Activated CD8-positive, alpha-beta memory T cell treated with anti-CD3 and anti-CD28 coated beads, Interleukin-2, amount 10 ng/mL, durations not matched to agents 7 days and 5 days (primary cell): ENCODE data around the gene SLC44A1. TPM values are rescaled to one million over a fixed set of nuclear protein-coding genes. Genes with fewer than 3 reads are reported as not detected.

Experiments
- ATAC-seq: fragments of 150-1000 bp; cut with Tn5 transposase; one replicate; pipeline ENCODE4 v1.10.0; 2021; ENCODE audit warnings: moderate library complexity
- CTCF ChIA-PET: fragments of 350-600 bp; sonication (Branson Sonifier 250); formaldehyde crosslinking; loops from one replicate; lab custom pipeline; 2021; ENCODE audit warnings: antibody characterized with exemption; lab: Charles Lee
- DNase-seq: peaks from one replicate; pipeline ENCODE4 v3.0.0-alpha.2; 2020
- H3K27ac Mint-ChIP-seq: one replicate; pipeline ENCODE4 v1.8.0; 2021; ENCODE audit warnings: mild to moderate bottlenecking, mixed read lengths
- H3K27me3 Mint-ChIP-seq: one replicate; pipeline ENCODE4 v1.8.0; 2021; ENCODE audit warnings: mixed read lengths
- H3K36me3 Mint-ChIP-seq: one replicate; pipeline ENCODE4 v1.8.0; 2021; ENCODE audit warnings: mild to moderate bottlenecking, mixed read lengths
- H3K4me1 Mint-ChIP-seq: one replicate; pipeline ENCODE4 v1.8.0; 2021; ENCODE audit warnings: mixed read lengths
- H3K4me3 Mint-ChIP-seq: one replicate; pipeline ENCODE4 v1.8.0; 2021; ENCODE audit warnings: mild to moderate bottlenecking, moderate library complexity, mixed read lengths
- H3K9me3 Mint-ChIP-seq: one replicate; pipeline ENCODE4 v1.8.0; 2022; ENCODE audit warnings: low read depth, mixed read lengths
- total RNA-seq, 2 experiments: library from RNA; stranded (reverse); gene quantifications; one replicate each; pipeline ENCODE4 v1.2.3, GENCODE V29; 2021

SLC44A1 gene
- total RNA-seq, 2 experiments from 2014 or later, result 4.9 to 10.3 TPM

GRCh38 chr9:105284463-105284862 is 40.0 kb downstream of the SLC44A1 start:
- no peak overlapping the region for H3K27ac Mint-ChIP-seq
- CTCF ChIA-PET, result no interaction called here

GRCh38 chr9:105286098-105286497 is 41.6 kb downstream of the SLC44A1 start:
- CTCF ChIA-PET, result interaction anchor here (0.8 kb wide), 1 partner anchor 11 kb away, joined by 3 read pairs; no protein-coding TSS in a partner anchor
- no peak overlapping the region for H3K27ac Mint-ChIP-seq
- no peak overlapping the region for H3K4me3 Mint-ChIP-seq
- no peak for DNase-seq
- no peaks in the 10 kb centered on the region for H3K9me3 Mint-ChIP-seq
- H3K4me1 Mint-ChIP-seq, result no peaks in the 10 kb centered on the region
- H3K27me3 Mint-ChIP-seq, result no peaks in the 10 kb centered on the region
- no peak for ATAC-seq
- H3K36me3 Mint-ChIP-seq, result no peaks in the 10 kb centered on the region

More at GRCh38 chr9:105284463-105284862, 40.0 kb downstream of the SLC44A1 start:
- DNase-seq (no peak), ATAC-seq (no peak)
- no peaks in the 10 kb centered on the region for H3K9me3 Mint-ChIP-seq
- H3K4me1 Mint-ChIP-seq, result no peaks in the 10 kb centered on the region
- H3K36me3 Mint-ChIP-seq, result no peaks in the 10 kb centered on the region
- no peaks in the 10 kb centered on the region for H3K27me3 Mint-ChIP-seq
- no peak overlapping the region for H3K4me3 Mint-ChIP-seq

DNA sequence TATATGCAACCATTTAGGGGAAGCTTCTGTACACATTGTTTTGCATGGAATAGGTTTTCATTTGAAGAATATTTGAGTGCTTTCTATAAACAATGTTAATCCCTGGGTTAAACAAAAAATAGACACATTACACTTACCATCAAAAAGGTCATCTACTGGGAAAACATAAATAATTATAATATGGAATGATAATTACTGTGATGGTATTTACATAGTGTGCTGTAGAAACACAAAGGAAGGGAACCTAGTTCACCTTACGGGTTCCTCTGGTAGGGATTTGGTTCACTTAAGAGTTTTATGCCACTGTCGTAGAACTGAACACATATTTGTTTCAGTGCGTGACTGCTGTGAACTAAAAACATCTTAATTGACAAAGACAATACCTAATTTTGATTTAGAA is 44.9 kb downstream of the SLC44A1 start:
- ATAC-seq (no peak), DNase-seq (no peak)
- no peaks in the 10 kb centered on the region for H3K9me3 Mint-ChIP-seq
- H3K36me3 Mint-ChIP-seq, result no peaks in the 10 kb centered on the region
- no peak overlapping the region for H3K4me3 Mint-ChIP-seq
- no peak overlapping the region for H3K27ac Mint-ChIP-seq
- H3K27me3 Mint-ChIP-seq, result no peaks in the 10 kb centered on the region
- peaks cover 2% of the 10 kb centered on the region for H3K4me1 Mint-ChIP-seq
- CTCF ChIA-PET, result no interaction called here

DNA sequence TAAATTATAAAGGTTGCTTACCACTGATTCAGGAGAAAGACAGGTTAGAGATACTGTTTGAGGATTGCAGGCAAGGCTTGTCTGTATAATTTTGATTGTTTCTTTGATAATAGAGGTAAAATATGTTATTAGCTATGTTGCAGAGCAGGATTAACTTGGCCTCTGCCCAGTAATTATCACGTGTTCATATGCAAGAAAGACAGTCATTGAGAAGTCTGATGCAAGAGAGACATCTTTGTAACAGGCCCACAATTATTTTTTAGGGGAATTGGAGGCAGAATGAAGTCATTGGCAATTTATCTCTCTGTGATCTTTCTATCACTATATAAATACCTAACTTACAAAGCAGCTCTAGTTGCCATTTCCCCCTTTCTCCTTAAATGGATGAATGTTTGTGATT is 46.0 kb downstream of the SLC44A1 start:
- H3K9me3 Mint-ChIP-seq, result no peaks in the 10 kb centered on the region
- CTCF ChIA-PET, result no interaction called here
- no peak overlapping the region for H3K27ac Mint-ChIP-seq
- DNase-seq (no peak), ATAC-seq (no peak)
- no peaks in the 10 kb centered on the region for H3K27me3 Mint-ChIP-seq
- no peaks in the 10 kb centered on the region for H3K36me3 Mint-ChIP-seq
- peaks cover 8% of the 10 kb centered on the region for H3K4me1 Mint-ChIP-seq
- no peak overlapping the region for H3K4me3 Mint-ChIP-seq

- Mint-ChIP-seq H3K9me3 (no peaks in the 10 kb centered on the region), H3K36me3 (no peaks in the 10 kb centered on the region), H3K4me1 (peaks cover 8% of the 10 kb centered on the region)
Measured at GRCh38 chr9:105290954-105291353, 46.5 kb downstream of the SLC44A1 start.

GRCh38 chr9:105291422-105291859 is 47.0 kb downstream of the SLC44A1 start:
- DNase-seq (no peak), ATAC-seq (no peak)
- H3K4me1 Mint-ChIP-seq, result peaks cover 8% of the 10 kb centered on the region
- CTCF ChIA-PET, result no interaction called here
- H3K9me3 Mint-ChIP-seq, result no peaks in the 10 kb centered on the region
- H3K36me3 Mint-ChIP-seq, result no peaks in the 10 kb centered on the region
- H3K27ac Mint-ChIP-seq, result no peak overlapping the region
- H3K27me3 Mint-ChIP-seq, result no peaks in the 10 kb centered on the region
- no peak overlapping the region for H3K4me3 Mint-ChIP-seq

More at GRCh38 chr9:105290954-105291353, 46.5 kb downstream of the SLC44A1 start:
- no peak overlapping the region for H3K27ac Mint-ChIP-seq
- ATAC-seq (no peak), DNase-seq (no peak)
- no peaks in the 10 kb centered on the region for H3K27me3 Mint-ChIP-seq
- CTCF ChIA-PET, result no interaction called here
- no peak overlapping the region for H3K4me3 Mint-ChIP-seq

DNA sequence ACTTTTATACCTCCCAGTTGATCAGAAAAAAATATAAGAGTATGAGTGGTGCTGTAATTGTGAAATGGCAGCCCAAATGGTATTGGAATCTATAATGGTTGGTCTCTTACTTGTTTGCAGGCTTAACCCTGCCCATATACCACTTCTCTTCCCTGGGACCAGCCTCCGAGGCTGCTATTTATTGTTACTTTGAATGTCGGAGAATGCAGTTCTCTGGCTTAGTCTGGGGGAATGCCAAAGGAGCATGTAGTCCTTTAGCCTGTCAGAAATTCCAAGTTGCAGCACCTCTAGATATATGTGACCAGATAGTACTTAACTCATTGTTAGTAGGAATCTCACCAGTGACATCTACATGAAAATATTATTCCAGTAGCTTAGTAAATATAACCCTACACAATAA is 47.5 kb downstream of the SLC44A1 start:
- Mint-ChIP-seq H3K4me3 (no peak overlapping the region), H3K36me3 (no peaks in the 10 kb centered on the region), H3K27ac (no peak overlapping the region), H3K4me1 (peaks cover 9% of the 10 kb centered on the region), H3K27me3 (no peaks in the 10 kb centered on the region), H3K9me3 (no peaks in the 10 kb centered on the region)
- CTCF ChIA-PET, result no interaction called here
- ATAC-seq (no peak), DNase-seq (no peak)

GRCh38 chr9:105293408-105293807 is 49.0 kb downstream of the SLC44A1 start:
- CTCF ChIA-PET, result no interaction called here
- DNase-seq (no peak), ATAC-seq (no peak)
- H3K9me3 Mint-ChIP-seq, result no peaks in the 10 kb centered on the region
- no peaks in the 10 kb centered on the region for H3K27me3 Mint-ChIP-seq
- H3K27ac Mint-ChIP-seq, result no peak overlapping the region
- H3K36me3 Mint-ChIP-seq, result no peaks in the 10 kb centered on the region
- H3K4me3 Mint-ChIP-seq, result no peak overlapping the region
- peaks cover 11% of the 10 kb centered on the region for H3K4me1 Mint-ChIP-seq

DNA sequence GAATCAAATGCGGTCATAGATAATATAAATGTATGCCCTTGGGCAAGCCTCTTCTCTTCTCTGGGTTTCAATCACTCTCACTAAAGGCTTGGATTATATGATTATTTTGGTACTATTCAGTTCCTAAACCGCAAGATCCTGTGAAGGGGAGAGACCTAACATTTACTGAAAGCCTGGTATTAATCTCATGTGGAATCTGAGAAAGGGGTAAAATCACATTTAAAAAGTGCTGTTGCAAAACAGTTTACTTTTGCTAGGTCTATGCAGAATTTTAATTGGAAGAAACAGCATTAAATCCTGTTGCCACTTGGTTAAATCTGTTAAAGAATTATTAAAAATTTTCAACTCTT is 50.7 kb downstream of the SLC44A1 start:
- CTCF ChIA-PET, result no interaction called here
- DNase-seq (no peak), ATAC-seq (no peak)
- Mint-ChIP-seq H3K27ac (no peak overlapping the region), H3K4me3 (no peak overlapping the region), H3K4me1 (peaks cover 25% of the 10 kb centered on the region), H3K9me3 (no peaks in the 10 kb centered on the region), H3K36me3 (no peaks in the 10 kb centered on the region), H3K27me3 (no peaks in the 10 kb centered on the region)

DNA sequence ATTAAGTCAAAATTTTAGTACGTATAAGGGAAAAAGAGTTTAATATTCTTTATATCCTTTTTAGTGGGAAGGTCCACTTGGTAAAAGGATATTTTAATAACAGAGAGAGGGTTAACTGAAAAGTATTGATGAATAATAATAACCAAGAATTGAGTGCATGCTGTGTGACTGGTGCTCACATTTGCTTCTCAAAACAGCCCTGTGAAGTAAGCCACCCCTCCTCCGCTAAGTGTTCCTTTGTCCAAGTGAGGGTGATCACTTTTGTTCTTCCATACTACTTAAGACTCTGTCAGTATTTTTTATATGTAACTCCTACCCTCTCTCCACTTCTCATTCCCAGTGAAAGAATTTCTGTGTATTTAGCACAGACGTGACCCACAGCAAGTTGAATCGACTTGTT is 51.5 kb downstream of the SLC44A1 start:
- no peak for DNase-seq
- no peak overlapping the region for H3K4me3 Mint-ChIP-seq
- ATAC-seq, result no peak
- CTCF ChIA-PET, result no interaction called here
- H3K27ac Mint-ChIP-seq, result no peak overlapping the region
- no peaks in the 10 kb centered on the region for H3K9me3 Mint-ChIP-seq
- H3K36me3 Mint-ChIP-seq, result no peaks in the 10 kb centered on the region
- H3K27me3 Mint-ChIP-seq, result no peaks in the 10 kb centered on the region
- H3K4me1 Mint-ChIP-seq, result peaks cover 27% of the 10 kb centered on the region

DNA sequence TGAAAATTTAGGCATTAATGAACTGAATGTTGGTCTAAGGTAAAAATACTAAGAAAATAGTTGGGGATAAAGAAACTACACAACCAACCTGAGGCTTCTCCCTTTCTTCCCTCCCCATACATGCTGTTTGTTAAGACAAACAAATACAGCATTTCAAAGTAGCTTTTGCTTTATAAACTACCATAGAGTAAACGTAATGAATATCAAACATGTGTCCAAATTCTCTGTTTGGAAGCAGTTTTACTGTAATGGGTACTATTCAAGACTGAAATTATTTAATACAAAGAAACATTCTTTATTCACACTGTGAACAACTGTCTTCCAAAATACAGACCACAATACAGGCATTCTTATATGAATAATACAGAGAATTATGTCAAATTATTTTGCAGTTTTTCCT is 52.0 kb downstream of the SLC44A1 start:
- Mint-ChIP-seq H3K27ac (no peak overlapping the region), H3K9me3 (no peaks in the 10 kb centered on the region), H3K36me3 (no peaks in the 10 kb centered on the region), H3K4me3 (no peak overlapping the region), H3K27me3 (no peaks in the 10 kb centered on the region), H3K4me1 (peaks cover 27% of the 10 kb centered on the region)
- CTCF ChIA-PET, result no interaction called here
- DNase-seq, result no peak
- ATAC-seq, result no peak

DNA sequence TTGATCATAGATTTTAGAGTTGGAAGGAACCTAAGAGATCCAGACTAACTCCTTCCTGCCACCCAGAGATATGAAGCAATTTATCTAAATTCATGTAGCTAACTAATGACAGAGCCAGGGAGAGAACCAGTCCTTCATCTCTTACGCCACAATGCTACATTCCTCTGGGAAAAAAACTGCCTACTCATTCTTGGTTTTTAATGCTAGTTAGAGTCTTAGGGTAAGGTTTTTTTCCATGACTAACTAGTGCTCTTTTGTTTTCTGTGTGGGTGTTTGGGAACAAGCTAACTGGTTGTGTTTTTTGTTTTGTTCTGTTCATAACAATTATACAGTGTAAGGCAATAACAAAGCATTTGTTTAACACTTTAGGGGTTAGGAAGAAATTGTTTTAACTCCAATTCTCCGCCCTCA is 52.4 kb downstream of the SLC44A1 start:
- Mint-ChIP-seq H3K36me3 (no peaks in the 10 kb centered on the region), H3K9me3 (no peaks in the 10 kb centered on the region), H3K27ac (no peak overlapping the region), H3K27me3 (no peaks in the 10 kb centered on the region), H3K4me1 (peaks cover 27% of the 10 kb centered on the region), H3K4me3 (no peak overlapping the region)
- no peak for DNase-seq
- CTCF ChIA-PET, result no interaction called here
- no peak for ATAC-seq

GRCh38 chr9:105297442-105298075 is 53.1 kb downstream of the SLC44A1 start:
- no peak for DNase-seq
- Mint-ChIP-seq H3K36me3 (no peaks in the 10 kb centered on the region), H3K27ac (no peak overlapping the region), H3K4me3 (no peak overlapping the region), H3K4me1 (peaks cover 27% of the 10 kb centered on the region), H3K27me3 (no peaks in the 10 kb centered on the region), H3K9me3 (no peaks in the 10 kb centered on the region)
- CTCF ChIA-PET, result no interaction called here
- no peak for ATAC-seq

DNA sequence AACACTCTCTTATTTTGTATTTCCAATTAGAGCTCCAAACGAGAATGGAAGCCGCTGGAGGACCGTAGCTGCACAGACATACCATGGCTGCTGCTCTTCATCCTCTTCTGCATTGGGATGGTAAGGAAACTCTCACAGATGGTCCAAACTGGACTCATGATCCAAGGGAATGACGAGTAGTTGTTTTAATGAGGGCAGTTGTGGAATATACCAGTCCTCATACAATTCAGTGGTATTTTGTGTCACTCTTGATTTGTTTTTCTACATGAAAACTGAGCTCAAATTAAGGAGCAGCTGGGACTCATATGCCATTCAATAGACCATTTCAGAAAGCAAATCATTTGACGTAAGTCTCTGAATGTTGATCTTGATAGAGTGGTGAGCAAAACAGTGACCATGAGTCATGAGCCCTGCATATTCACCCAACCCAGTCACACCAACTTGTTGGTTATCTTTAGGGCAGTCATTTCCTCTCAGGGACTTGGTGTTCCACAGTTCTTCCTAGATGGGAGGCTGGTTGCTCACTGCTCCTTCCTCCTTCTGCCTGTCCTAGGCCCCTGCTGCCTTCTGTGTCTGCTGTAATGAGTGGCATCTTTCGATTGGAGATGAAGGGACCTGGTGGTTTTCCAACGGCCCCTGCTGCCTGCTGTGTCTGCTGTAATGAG is 54.9 kb downstream of the SLC44A1 start:
- Mint-ChIP-seq H3K27ac (no peak overlapping the region), H3K27me3 (no peaks in the 10 kb centered on the region), H3K36me3 (peaks cover 6% of the 10 kb centered on the region), H3K4me3 (no peak overlapping the region), H3K4me1 (peaks cover 25% of the 10 kb centered on the region), H3K9me3 (no peaks in the 10 kb centered on the region)
- CTCF ChIA-PET, result interaction anchor here (0.6 kb wide), 1 partner anchor 309 kb away, joined by 3 read pairs; no protein-coding TSS in a partner anchor
- ATAC-seq, result peak; percentile 65
- DNase-seq, result no peak
